Nephron progenitor cell (in vitro differentiated cells): ENCODE measurements around the gene VPS35L.
"Not testable (repeated sequence)": the region's sequence is repeated elsewhere in the genome, so short reads cannot be mapped to it uniquely, and the experiment has no call there.

ENCODE experiments used
- DNase-seq: peaks from one replicate; pipeline ENCODE4 v3.0.0; 2021
- H3K27ac Mint-ChIP-seq: 2 replicates; pipeline ENCODE4 v1.8.0; 2021; ENCODE audit warnings: mild to moderate bottlenecking, moderate library complexity, mixed read lengths
- H3K27me3 Mint-ChIP-seq: 2 replicates; pipeline ENCODE4 v1.8.0; 2021; ENCODE audit warnings: mild to moderate bottlenecking, low read depth, mixed read lengths; ENCODE audit not compliant: poor library complexity
- H3K36me3 Mint-ChIP-seq: 2 replicates; pipeline ENCODE4 v1.8.0; 2021; ENCODE audit warnings: low read depth, mixed read lengths
- H3K4me1 Mint-ChIP-seq: 2 replicates; pipeline ENCODE4 v1.8.0; 2021; ENCODE audit warnings: mixed read lengths
- H3K4me3 Mint-ChIP-seq: 2 replicates; pipeline ENCODE4 v1.8.0; 2021; ENCODE audit warnings: mild to moderate bottlenecking, moderate library complexity, mixed read lengths
- H3K9me3 Mint-ChIP-seq: 2 replicates; pipeline ENCODE4 v1.8.0; 2021; ENCODE audit warnings: mild to moderate bottlenecking, moderate library complexity, mixed read lengths
- TF ChIP-seq, protein P1 (sequence below): fragments of 200-600 bp; sonication (generic); IDR thresholded peaks from 2 replicates; pipeline ENCODE4 v1.5.0; 2021; ENCODE audit warnings: antibody characterized with exemption

VPS35L gene

DNA sequence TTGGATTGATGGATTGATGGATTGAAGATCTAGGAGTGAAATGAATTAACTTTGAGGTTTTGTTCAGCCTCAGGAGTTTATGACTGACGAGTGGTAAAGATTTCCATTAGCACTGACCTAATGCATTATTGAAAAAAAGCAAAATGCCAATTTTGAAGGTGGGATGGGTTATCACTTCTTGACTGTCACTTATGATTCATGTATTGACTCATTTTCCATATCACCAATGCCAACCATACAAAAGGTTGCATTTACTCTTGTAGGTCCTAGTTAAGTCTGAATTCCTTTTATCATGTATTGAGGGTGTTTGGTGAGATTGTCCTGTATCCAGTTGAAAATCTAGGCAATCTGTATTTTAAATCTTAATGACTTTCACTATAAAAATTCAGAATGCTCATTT is 104.9 kb downstream of the VPS35L start:
- no peak for DNase-seq
- Mint-ChIP-seq H3K4me3 (no peak overlapping the region), H3K27me3 (no peaks in the 10 kb centered on the region), H3K27ac (no peak overlapping the region), H3K4me1 (no peaks in the 10 kb centered on the region), H3K9me3 (peaks cover 29% of the 10 kb centered on the region), H3K36me3 (peaks cover 100% of the 10 kb centered on the region)
- TF ChIP-seq, protein P1, sequence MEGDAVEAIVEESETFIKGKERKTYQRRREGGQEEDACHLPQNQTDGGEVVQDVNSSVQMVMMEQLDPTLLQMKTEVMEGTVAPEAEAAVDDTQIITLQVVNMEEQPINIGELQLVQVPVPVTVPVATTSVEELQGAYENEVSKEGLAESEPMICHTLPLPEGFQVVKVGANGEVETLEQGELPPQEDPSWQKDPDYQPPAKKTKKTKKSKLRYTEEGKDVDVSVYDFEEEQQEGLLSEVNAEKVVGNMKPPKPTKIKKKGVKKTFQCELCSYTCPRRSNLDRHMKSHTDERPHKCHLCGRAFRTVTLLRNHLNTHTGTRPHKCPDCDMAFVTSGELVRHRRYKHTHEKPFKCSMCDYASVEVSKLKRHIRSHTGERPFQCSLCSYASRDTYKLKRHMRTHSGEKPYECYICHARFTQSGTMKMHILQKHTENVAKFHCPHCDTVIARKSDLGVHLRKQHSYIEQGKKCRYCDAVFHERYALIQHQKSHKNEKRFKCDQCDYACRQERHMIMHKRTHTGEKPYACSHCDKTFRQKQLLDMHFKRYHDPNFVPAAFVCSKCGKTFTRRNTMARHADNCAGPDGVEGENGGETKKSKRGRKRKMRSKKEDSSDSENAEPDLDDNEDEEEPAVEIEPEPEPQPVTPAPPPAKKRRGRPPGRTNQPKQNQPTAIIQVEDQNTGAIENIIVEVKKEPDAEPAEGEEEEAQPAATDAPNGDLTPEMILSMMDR: no peak

DNA sequence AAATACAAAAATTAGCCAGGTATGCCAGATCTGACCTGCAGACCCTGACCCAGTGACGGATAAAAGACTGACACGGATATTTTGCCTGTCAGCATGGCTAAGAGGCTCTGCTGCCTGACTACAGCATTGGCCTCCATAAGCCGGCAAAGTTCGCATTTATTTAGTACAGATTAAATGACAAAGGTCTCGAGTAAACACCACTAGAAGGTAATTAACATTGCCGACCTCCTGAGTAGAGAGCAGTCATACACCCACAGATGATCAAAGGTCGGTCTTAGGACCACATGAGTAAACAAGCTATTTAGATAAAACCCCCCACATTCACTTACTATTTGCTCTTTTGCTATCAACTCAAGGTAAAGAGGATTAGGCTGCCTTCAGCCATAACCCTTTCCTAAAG is 106.8 kb downstream of the VPS35L start:
- Mint-ChIP-seq H3K36me3 (peaks cover 93% of the 10 kb centered on the region), H3K27me3 (no peaks in the 10 kb centered on the region), H3K4me3 (no peak overlapping the region), H3K27ac (no peak overlapping the region), H3K4me1 (no peaks in the 10 kb centered on the region), H3K9me3 (peaks cover 33% of the 10 kb centered on the region)
- TF ChIP-seq, protein P1: no peak
- no peak for DNase-seq

GRCh38 chr16:19664166-19664565 is 108.7 kb downstream of the VPS35L start:
- peak overlapping the region; percentile 55 for H3K27ac Mint-ChIP-seq
- TF ChIP-seq, protein P1: no peak
- H3K36me3 Mint-ChIP-seq: peaks cover 79% of the 10 kb centered on the region
- no peaks in the 10 kb centered on the region for H3K27me3 Mint-ChIP-seq
- no peak for DNase-seq
- H3K4me3 Mint-ChIP-seq: no peak overlapping the region
- no peaks in the 10 kb centered on the region for H3K4me1 Mint-ChIP-seq
- H3K9me3 Mint-ChIP-seq: peaks cover 33% of the 10 kb centered on the region

DNA sequence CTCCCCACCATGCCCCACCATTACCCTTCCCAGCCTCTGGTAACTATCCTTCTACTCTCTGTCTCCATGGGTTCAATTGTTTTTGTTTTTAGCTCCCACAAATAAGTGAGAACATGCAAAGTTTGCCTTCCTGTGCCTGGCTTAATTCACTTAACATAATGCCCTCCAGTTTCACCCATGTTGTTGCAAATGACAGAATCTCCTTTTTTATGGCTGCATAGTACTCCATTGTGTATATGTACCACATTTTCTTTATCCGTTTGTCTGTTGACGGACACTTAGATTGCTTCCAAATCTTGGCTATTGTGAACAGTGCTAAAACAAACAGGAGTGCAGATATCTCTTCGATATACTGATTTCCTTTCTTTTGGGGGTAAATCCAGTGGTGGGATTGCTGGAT is 109.8 kb downstream of the VPS35L start:
- Mint-ChIP-seq H3K9me3 (peaks cover 33% of the 10 kb centered on the region), H3K36me3 (peaks cover 74% of the 10 kb centered on the region)
- not testable (repeated sequence) for H3K27ac Mint-ChIP-seq, H3K27me3 Mint-ChIP-seq, DNase-seq, H3K4me1 Mint-ChIP-seq, H3K4me3 Mint-ChIP-seq

DNA sequence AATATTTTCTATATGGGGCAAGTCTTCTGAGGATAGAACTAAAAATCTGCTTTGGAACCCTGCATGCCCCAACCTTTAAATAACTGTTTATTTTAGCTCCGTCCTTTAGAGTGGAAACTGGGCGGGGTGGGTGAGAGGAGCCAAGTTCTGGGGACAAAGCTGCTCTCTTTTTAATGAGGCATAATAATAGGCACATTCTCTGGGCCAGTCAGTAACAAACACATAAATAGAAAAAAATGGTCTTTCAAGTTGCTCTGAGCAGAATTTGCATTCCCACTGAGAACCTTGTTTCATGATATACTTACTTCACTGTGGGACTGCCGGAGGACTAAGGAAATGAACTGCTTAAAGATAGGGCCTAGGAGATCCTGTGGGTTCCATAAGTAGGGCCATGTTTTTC is 111.0 kb downstream of the VPS35L start:
- Mint-ChIP-seq H3K27me3 (no peaks in the 10 kb centered on the region), H3K9me3 (peaks cover 29% of the 10 kb centered on the region), H3K4me1 (no peaks in the 10 kb centered on the region), H3K27ac (no peak overlapping the region), H3K36me3 (peaks cover 65% of the 10 kb centered on the region), H3K4me3 (no peak overlapping the region)
- TF ChIP-seq, protein P1: no peak
- DNase-seq: no peak

DNA sequence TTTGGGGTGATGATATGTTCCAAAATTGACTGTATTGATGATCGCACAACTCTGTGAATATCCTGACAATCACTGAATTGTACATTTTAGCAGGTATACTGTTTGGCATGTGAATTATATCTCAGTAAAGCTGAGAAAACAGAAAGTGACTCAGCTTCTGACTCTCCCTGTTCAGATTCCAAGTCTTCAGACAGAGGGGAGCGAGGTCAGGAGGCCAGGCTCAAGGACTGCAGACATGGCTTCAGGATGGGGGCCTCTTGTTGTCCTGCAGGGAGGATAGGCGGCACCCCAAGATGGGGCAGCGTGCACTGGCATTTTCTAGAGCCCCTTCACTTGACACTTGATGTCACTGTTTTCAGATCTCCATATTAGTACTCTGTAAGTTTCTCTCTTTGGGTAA is 116.9 kb downstream of the VPS35L start:
- no peak overlapping the region for H3K27ac Mint-ChIP-seq
- TF ChIP-seq, protein P1: no peak
- no peak for DNase-seq
- no peak overlapping the region for H3K4me3 Mint-ChIP-seq
- H3K27me3 Mint-ChIP-seq: peaks cover 2% of the 10 kb centered on the region
- no peaks in the 10 kb centered on the region for H3K9me3 Mint-ChIP-seq
- peaks cover 5% of the 10 kb centered on the region for H3K4me1 Mint-ChIP-seq
- H3K36me3 Mint-ChIP-seq: peaks cover 45% of the 10 kb centered on the region
